GM12878 (cell line): ENCODE measurements around the gene PGLYRP2.

Experiments used
- BCL11A ChIP-seq: IDR thresholded peaks from 2 replicates; pipeline ENCODE4 v1.6.1; 2011; ENCODE audit warnings: low read depth, low read length
- CTCF ChIP-seq, 3 experiments: IDR thresholded peaks in 2 of 3; conservative IDR thresholded peaks in 1 of 3; 2 replicates each; pipeline ENCODE4 v1.5.1; 2011; ENCODE audit warnings: low read depth in 3 of 3, low read length in 3 of 3, mild to moderate bottlenecking in 3 of 3, control low read depth in 2 of 3, moderate library complexity in 2 of 3, inconsistent platforms in 1 of 3, mixed read lengths in 1 of 3; ENCODE audit not compliant: control insufficient read depth in 2 of 3, insufficient read depth in 1 of 3; ENCODE audit errors: extremely low read depth in 1 of 3
- POLR2AphosphoS2 ChIP-seq: IDR thresholded peaks from 2 replicates; pipeline ENCODE4 v1.6.1; 2011; ENCODE audit warnings: low read depth, mild to moderate bottlenecking, low read length, improper control_type of control experiment, moderate library complexity
- ZNF274 ChIP-seq: IDR thresholded peaks from one replicate; pipeline ENCODE4 v1.8.0; 2011; ENCODE audit not compliant: insufficient read length, insufficient read depth
- ZNF687 ChIP-seq: fragments of 450-650 bp; IDR thresholded peaks from 2 replicates; pipeline ENCODE4 v1.6.1; 2017; ENCODE audit warnings: mild to moderate bottlenecking, moderate library complexity

- TF ChIP-seq ZNF274 (no peak), POLR2AphosphoS2 (no peak), BCL11A (no peak), ZNF687 (no peak), CTCF (IDR thresholded peaks at IDR 0.05 in 2 of 3, conservative IDR thresholded peaks at IDR 0.05 in 1 of 3; ENCODE audit: control insufficient read depth in 2 of 3, extremely low read depth in 1 of 3, insufficient read depth in 1 of 3, low read depth in 3 of 3, low read length in 3 of 3) (no peak)
These were observed 41.2 kb downstream of the PGLYRP2 start for GRCh38 chr19:15438124-15438496.
